Medulla oblongata (tissue), 1 donor: ENCODE measurements around the gene ZNF174.

ENCODE experiments used
- DNase-seq: peaks from one replicate; pipeline ENCODE4 v3.0.0-alpha.2; 2015; ENCODE audit errors: extremely low spot score

Gene ZNF174

GRCh38 chr16:3400779-3401688, at the start of gene ZNF174, which contains the start of gene ZSCAN32:
Gene ZNF174 (plus strand): TSS chr16:3401215. CDS start chr16:3402005, 790 bp downstream.
Gene ZSCAN32 (minus strand): TSS chr16:3401004. CDS start chr16:3397557, 3,447 bp downstream.
- DNase-seq = peak; percentile 99

GRCh38 chr16:3355589-3355988, 45.4 kb upstream of the ZNF174 start, which contains the start of gene OR2C1:
Gene OR2C1 (plus strand): TSS chr16:3355889. CDS start chr16:3355941, 52 bp downstream.
- DNase-seq = no peak

GRCh38 chr16:3356118-3356517, 44.9 kb upstream of the ZNF174 start:
- DNase-seq = no peak

- DNase-seq = no peak
Measured at GRCh38 chr16:3358871-3359270, 42.1 kb upstream of the ZNF174 start.

- no peak for DNase-seq
Measured at GRCh38 chr16:3362931-3363330, 38.1 kb upstream of the ZNF174 start.

- no peak for DNase-seq
Measured at GRCh38 chr16:3363793-3364192, 37.2 kb upstream of the ZNF174 start.

GRCh38 chr16:3364774-3365427, 36.1 kb upstream of the ZNF174 start:
- DNase-seq = peak; percentile 94

GRCh38 chr16:3369073-3369472, 31.9 kb upstream of the ZNF174 start:
- DNase-seq = no peak

- DNase-seq = no peak
Measured at GRCh38 chr16:3375680-3376079, 25.3 kb upstream of the ZNF174 start.

GRCh38 chr16:3377917-3378316, 23.1 kb upstream of the ZNF174 start:
- DNase-seq = no peak

- DNase-seq = no peak
Measured at GRCh38 chr16:3383045-3383448, 18.0 kb upstream of the ZNF174 start.

- no peak for DNase-seq
Measured at GRCh38 chr16:3388325-3388724, 12.7 kb upstream of the ZNF174 start.

GRCh38 chr16:3389663-3390338, 11.2 kb upstream of the ZNF174 start:
- no peak for DNase-seq

GRCh38 chr16:3400446-3400778, 603 bp upstream of the ZNF174 start:
- no peak for DNase-seq

GRCh38 chr16:3401719-3402397, 843 bp downstream of the ZNF174 start:
- DNase-seq = peak; percentile 17

GRCh38 chr16:3408561-3409197, 7.7 kb downstream of the ZNF174 start:
- no peak for DNase-seq

GRCh38 chr16:3413730-3414379, 12.8 kb downstream of the ZNF174 start:
- no peak for DNase-seq

- DNase-seq = peak; percentile 6
Measured at GRCh38 chr16:3431779-3432219, 30.8 kb downstream of the ZNF174 start.

GRCh38 chr16:3434373-3434772, 33.4 kb downstream of the ZNF174 start:
- DNase-seq = no peak

GRCh38 chr16:3439637-3440036, 38.6 kb downstream of the ZNF174 start:
- DNase-seq = no peak
